GM12872 (cell line): Measurements from ENCODE around the gene GPC6.

ENCODE experiments used
- TF ChIP-seq, protein P1 (sequence below): IDR thresholded peaks from 3 replicates; pipeline ENCODE4 v1.5.1; 2011; ENCODE audit warnings: low read depth, mild to moderate bottlenecking, low read length, moderate library complexity; ENCODE audit not compliant: insufficient read depth

GPC6 gene

GRCh38 chr13:93991569-93991968 is 765.0 kb downstream of the GPC6 start:
- TF ChIP-seq, protein P1, sequence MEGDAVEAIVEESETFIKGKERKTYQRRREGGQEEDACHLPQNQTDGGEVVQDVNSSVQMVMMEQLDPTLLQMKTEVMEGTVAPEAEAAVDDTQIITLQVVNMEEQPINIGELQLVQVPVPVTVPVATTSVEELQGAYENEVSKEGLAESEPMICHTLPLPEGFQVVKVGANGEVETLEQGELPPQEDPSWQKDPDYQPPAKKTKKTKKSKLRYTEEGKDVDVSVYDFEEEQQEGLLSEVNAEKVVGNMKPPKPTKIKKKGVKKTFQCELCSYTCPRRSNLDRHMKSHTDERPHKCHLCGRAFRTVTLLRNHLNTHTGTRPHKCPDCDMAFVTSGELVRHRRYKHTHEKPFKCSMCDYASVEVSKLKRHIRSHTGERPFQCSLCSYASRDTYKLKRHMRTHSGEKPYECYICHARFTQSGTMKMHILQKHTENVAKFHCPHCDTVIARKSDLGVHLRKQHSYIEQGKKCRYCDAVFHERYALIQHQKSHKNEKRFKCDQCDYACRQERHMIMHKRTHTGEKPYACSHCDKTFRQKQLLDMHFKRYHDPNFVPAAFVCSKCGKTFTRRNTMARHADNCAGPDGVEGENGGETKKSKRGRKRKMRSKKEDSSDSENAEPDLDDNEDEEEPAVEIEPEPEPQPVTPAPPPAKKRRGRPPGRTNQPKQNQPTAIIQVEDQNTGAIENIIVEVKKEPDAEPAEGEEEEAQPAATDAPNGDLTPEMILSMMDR: no peak

DNA sequence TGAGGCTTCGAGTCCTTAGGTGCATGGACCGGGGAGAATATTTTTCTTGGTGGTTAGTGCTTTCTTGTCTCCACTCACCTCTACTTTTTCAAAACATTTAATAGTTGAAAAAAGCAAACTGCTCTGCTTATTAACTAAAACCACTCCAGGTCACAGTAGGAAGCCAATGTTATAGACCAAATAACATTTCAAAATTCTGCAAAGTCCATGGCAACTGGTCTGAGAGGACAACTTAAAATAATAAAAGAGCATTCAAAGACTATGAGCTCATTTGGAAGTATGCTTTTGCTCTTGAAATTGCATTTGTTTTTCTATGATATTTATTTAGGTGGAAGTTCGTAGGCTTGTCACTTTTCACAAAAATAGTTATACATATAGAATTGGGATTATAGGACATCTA is 769.9 kb downstream of the GPC6 start:
- TF ChIP-seq, protein P1: no peak

DNA sequence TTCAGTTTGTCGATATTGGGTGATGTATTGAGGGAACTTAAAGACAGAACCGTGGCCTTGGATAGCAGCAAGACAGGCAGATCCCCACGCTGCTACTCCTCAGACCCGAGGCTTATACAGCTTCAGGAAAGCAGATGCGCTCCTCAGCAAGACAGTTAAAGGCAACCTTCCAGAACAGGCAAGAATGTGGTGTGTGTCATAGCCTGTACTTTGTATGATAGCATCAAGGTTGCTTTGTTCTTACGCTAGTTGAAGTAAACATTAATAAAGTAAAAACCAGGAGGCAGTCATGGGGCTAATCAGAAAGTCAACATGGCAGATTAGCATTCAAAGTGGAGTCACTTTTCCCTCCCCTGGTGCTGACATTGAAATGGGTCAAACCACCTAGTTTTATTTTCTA is 779.7 kb downstream of the GPC6 start:
- TF ChIP-seq, protein P1: no peak

DNA sequence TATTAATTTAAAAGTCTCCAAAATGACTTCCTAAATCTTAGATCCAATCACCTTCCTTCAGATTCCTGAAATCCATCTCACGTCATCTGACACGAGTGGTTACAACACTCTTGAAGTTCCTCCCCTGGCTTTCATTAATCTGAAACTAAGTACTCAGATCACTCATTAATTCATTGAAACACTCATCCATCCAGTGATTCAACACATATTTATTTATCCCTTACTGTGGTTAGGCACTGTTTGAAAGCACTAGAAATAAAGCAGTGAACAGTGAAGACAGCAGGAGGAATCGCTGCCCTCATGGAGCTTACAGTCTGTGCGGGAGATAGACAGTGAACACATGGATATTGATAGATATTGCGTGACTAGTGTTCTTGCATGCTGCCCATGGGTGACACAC is 780.5 kb downstream of the GPC6 start:
- TF ChIP-seq, protein P1: no peak

- TF ChIP-seq, protein P1: no peak
Measured at GRCh38 chr13:94009701-94010100, 783.1 kb downstream of the GPC6 start.

DNA sequence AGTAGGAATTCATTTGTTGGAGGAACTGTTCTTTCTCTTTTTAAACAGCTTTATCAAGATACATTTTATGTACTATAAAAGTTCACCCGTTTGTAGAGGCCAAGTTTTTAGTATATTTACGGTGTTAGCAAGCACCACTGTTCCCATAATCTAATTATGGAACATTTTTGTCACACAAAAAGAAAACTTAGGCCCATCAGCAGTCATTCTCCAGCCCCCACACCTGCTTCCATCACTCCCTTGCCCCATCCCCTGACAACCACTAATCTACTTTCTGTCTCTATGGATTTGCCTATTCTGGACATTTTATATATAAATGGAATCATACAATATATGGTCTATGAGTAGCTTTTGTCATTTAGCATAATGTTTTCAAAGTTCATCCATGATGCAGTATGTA is 787.9 kb downstream of the GPC6 start:
- TF ChIP-seq, protein P1: no peak

DNA sequence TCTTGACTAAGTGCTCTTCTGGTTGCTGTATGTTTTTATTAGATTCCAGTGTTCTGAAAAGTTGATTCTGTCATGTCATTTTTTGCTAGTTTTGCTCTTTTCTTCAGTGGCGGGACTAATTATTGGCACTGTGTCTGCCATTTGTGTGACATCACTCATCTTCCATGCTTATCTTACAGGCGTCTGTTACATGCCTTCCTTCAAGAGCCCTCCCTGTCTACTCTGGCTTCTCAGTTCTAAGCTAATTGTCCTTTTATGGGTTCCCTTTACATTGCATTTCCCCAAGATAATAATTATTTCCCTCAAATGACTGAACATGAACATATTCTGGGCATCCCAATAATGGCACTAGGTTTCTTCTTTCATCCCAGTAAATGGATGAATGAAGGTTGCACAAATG is 793.8 kb downstream of the GPC6 start:
- TF ChIP-seq, protein P1: no peak

DNA sequence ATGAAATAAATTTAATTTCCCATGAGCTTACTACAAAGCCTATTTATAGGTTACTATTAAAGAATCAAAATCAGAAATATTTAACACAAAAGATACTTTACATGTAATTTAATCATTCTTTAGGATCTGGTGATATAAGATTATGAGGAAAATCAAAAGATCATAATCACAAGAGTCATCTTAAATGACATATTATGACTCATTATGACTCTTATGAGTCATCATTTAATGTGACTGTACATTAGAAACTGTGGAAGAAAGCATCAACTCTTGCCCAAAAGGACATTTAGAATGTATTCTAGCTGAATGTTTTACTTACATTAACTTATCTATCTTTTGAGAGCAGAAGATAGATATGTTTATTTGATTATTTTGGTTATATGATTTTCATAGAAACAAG is 794.2 kb downstream of the GPC6 start:
- TF ChIP-seq, protein P1: no peak
